ENCODE measurements around the gene INAFM1.

DNA sequence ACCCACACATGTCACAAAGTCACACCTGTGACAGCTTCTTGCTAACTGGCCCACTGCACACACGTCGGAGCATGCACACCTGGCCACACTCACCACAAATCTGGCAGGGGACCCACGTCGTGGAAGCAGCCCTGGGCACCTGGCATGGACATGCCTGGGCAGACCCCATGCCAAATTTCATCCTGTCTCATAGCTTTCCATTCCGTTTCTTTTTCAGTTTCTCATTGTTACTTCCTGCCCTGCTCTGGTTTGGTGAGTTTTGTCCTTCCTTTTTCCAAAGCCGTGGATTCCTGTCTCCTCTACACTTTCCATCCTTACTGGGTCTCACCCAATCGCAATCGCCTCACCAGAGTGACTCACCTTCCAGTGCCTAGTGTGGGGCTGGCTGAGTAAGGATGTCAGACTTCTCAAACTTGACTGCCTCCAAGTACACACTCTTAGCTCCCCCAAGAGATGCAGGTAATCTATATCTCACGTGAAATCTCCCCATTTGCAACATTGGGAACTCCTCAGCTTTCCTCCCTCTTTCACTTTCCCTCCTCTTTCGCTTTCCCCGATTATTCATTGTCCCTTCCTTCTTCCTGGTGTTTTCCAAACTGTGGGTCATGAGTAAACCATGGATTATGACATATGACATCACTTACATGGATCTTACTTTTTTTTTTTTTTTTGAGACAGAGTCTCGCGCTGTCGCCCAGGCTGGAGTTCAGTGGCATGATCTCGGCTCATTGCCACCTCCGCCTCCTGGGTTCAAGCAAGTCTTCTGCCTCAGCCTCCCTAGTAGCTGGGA is 42.1 kb upstream of the INAFM1 start:
- TF ChIP-seq, protein P1, sequence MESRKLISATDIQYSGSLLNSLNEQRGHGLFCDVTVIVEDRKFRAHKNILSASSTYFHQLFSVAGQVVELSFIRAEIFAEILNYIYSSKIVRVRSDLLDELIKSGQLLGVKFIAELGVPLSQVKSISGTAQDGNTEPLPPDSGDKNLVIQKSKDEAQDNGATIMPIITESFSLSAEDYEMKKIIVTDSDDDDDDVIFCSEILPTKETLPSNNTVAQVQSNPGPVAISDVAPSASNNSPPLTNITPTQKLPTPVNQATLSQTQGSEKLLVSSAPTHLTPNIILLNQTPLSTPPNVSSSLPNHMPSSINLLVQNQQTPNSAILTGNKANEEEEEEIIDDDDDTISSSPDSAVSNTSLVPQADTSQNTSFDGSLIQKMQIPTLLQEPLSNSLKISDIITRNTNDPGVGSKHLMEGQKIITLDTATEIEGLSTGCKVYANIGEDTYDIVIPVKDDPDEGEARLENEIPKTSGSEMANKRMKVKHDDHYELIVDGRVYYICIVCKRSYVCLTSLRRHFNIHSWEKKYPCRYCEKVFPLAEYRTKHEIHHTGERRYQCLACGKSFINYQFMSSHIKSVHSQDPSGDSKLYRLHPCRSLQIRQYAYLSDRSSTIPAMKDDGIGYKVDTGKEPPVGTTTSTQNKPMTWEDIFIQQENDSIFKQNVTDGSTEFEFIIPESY (IDR thresholded peaks at IDR 0.05), result no peak
- TF ChIP-seq RXRA (IDR thresholded peaks at IDR 0.05), result no peak
- TF ChIP-seq JUND (IDR thresholded peaks at IDR 0.05), result no peak
- TF ChIP-seq, protein P2, sequence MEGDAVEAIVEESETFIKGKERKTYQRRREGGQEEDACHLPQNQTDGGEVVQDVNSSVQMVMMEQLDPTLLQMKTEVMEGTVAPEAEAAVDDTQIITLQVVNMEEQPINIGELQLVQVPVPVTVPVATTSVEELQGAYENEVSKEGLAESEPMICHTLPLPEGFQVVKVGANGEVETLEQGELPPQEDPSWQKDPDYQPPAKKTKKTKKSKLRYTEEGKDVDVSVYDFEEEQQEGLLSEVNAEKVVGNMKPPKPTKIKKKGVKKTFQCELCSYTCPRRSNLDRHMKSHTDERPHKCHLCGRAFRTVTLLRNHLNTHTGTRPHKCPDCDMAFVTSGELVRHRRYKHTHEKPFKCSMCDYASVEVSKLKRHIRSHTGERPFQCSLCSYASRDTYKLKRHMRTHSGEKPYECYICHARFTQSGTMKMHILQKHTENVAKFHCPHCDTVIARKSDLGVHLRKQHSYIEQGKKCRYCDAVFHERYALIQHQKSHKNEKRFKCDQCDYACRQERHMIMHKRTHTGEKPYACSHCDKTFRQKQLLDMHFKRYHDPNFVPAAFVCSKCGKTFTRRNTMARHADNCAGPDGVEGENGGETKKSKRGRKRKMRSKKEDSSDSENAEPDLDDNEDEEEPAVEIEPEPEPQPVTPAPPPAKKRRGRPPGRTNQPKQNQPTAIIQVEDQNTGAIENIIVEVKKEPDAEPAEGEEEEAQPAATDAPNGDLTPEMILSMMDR (IDR thresholded peaks at IDR 0.05; ENCODE audit: low read depth, low read length, missing input control), result no peak
- TF ChIP-seq YY1 (IDR thresholded peaks at IDR 0.05), result no peak
- no peak for TF ChIP-seq TAF1 (conservative IDR thresholded peaks at IDR 0.05)
- TF ChIP-seq, protein P3, sequence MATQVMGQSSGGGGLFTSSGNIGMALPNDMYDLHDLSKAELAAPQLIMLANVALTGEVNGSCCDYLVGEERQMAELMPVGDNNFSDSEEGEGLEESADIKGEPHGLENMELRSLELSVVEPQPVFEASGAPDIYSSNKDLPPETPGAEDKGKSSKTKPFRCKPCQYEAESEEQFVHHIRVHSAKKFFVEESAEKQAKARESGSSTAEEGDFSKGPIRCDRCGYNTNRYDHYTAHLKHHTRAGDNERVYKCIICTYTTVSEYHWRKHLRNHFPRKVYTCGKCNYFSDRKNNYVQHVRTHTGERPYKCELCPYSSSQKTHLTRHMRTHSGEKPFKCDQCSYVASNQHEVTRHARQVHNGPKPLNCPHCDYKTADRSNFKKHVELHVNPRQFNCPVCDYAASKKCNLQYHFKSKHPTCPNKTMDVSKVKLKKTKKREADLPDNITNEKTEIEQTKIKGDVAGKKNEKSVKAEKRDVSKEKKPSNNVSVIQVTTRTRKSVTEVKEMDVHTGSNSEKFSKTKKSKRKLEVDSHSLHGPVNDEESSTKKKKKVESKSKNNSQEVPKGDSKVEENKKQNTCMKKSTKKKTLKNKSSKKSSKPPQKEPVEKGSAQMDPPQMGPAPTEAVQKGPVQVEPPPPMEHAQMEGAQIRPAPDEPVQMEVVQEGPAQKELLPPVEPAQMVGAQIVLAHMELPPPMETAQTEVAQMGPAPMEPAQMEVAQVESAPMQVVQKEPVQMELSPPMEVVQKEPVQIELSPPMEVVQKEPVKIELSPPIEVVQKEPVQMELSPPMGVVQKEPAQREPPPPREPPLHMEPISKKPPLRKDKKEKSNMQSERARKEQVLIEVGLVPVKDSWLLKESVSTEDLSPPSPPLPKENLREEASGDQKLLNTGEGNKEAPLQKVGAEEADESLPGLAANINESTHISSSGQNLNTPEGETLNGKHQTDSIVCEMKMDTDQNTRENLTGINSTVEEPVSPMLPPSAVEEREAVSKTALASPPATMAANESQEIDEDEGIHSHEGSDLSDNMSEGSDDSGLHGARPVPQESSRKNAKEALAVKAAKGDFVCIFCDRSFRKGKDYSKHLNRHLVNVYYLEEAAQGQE (IDR thresholded peaks at IDR 0.05), result no peak

Measured in liver (tissue), 3 donors.